Spleen (tissue), 11 donors: Measurements from ENCODE around the gene UNC119. TPM values are rescaled to one million over a fixed set of nuclear protein-coding genes. Genes with fewer than 3 reads are reported as not detected.

Experiments
- DNase-seq: peaks from one replicate; pipeline ENCODE4 v3.0.0-alpha.2; 2020
- H3K27ac ChIP-seq, 8 donors: fragments of 200-600 bp; sonication (generic) in 7 of 8; 1 replicate in 4 of 8; 2 replicates in 4 of 8; pipeline versions ENCODE4 v1.5.0 to v1.8.0; 2016 to 2021; ENCODE audit warnings: inconsistent platforms in 4 of 8, mild to moderate bottlenecking in 4 of 8, moderate library complexity in 1 of 8
- H3K27me3 ChIP-seq, 7 donors: fragments of 200-600 bp; sonication (generic) in 6 of 7; replicated peaks in 1 of 7; 1 replicate in 4 of 7; 2 replicates in 3 of 7; pipeline versions ENCODE4 v1.5.0 to v1.8.0; 2016 to 2021; ENCODE audit warnings: inconsistent platforms in 3 of 7, mild to moderate bottlenecking in 1 of 7
- H3K36me3 ChIP-seq, 6 donors: fragments of 200-600 bp; sonication (generic) in 5 of 6; 1 replicate in 4 of 6; 2 replicates in 2 of 6; pipeline versions ENCODE4 v1.5.0 to v1.8.0; 2016 to 2021; ENCODE audit warnings: inconsistent platforms in 2 of 6
- H3K4me1 ChIP-seq, 6 donors: fragments of 200-600 bp; sonication (generic) in 5 of 6; 1 replicate in 3 of 6; 2 replicates in 3 of 6; pipeline versions ENCODE4 v1.5.0 to v1.8.0; 2016 to 2021; ENCODE audit warnings: inconsistent platforms in 3 of 6
- H3K4me3 ChIP-seq, 8 donors: fragments of 200-600 bp; sonication (generic) in 7 of 8; 1 replicate in 4 of 8; 2 replicates in 4 of 8; pipeline versions ENCODE4 v1.5.0 to v1.8.0; 2016 to 2021; ENCODE audit warnings: inconsistent platforms in 4 of 8, mild to moderate bottlenecking in 4 of 8, moderate library complexity in 2 of 8
- H3K9me3 ChIP-seq, 8 donors: fragments of 200-600 bp; sonication (generic) in 7 of 8; 1 replicate in 4 of 8; 2 replicates in 4 of 8; pipeline versions ENCODE4 v1.5.0 to v1.8.0; 2016 to 2021; ENCODE audit warnings: inconsistent platforms in 4 of 8
- CTCF ChIP-seq, 11 experiments: fragments of 200-600 bp in 7 of 11; fragments of 450-650 bp in 4 of 11; sonication (generic) in 4 of 11; IDR thresholded peaks in 8 of 11; conservative IDR thresholded peaks in 3 of 11; 1 replicate in 7 of 11; 2 replicates in 4 of 11; pipeline versions ENCODE4 v1.4.0 to v1.8.0; 2016 to 2021; ENCODE audit warnings: antibody characterized with exemption in 11 of 11, inconsistent platforms in 4 of 11, mild to moderate bottlenecking in 1 of 11
- POLR2A ChIP-seq, 3 donors: fragments of 450-650 bp; IDR thresholded peaks; one replicate each; pipeline ENCODE4 v1.5.1; 2017; ENCODE audit warnings: antibody characterized with exemption in 3 of 3, mild to moderate bottlenecking in 1 of 3
- POLR2AphosphoS5 ChIP-seq, 3 donors: sonication (generic); formaldehyde crosslinking; IDR thresholded peaks; one replicate each; pipeline ENCODE4 v1.5.1; 2017; ENCODE audit warnings: antibody characterized with exemption in 3 of 3
- WGBS, 5 donors: extraction: QIAGEN DNeasy Blood & Tissue Kit in 3 of 5; methylation state at CpG; one replicate each; pipeline versions ENCODE4 v1.1.5 to v1.1.7; 2013 to 2018; 5-methylcytosine and 5-hydroxymethylcytosine counted together
- intact Hi-C: fragments of 100-400 bp; cut with DNase I; formaldehyde crosslinking; loops from one replicate; pipeline ENCODE4 v1.15.0; 2023; ENCODE audit warnings: low total_unique reads
- polyA plus RNA-seq, 3 donors: library from polyadenylated mRNA; stranded (reverse); fragments of 200-250 nt; gene quantifications; one replicate each; pipeline ENCODE4 v1.2.1, GENCODE V29; 2013
- total RNA-seq, 7 donors: library from RNA; depleted of rRNA in 3 of 7; stranded (reverse); fragments of >200 nt in 3 of 7; fragmentation: NEBNext Ultra II Directional in 4 of 7; extraction: Animal tissue kit (Norgen Biotek cat#: 25700) in 4 of 7; gene quantifications; one replicate each; pipeline versions ENCODE4 v1.1.0 to v1.2.1, GENCODE V29; 2016 to 2021
- donor health status: healthy with polysubstance abuse.
- donor health status: DM: no; HTN: no; CAD: no; lungs with moderate emphysema.
- donor health status: DM: no; HTN: no; CAD: no.
- donor health status: Bipolar disorder and iron deficiency.
- donor health status: healthy.
- donor health status: DM: no; HTN: no; CAD: no.
- donor health status: DM: yes; HTN: yes; CAD: no.

UNC119 gene
- total and polyA plus RNA-seq, 10 donors = 41.5 to 76.0 (median 62.4) TPM

GRCh38 chr17:28545141-28545503 lies 7.3 kb downstream of the UNC119 start:
- Histone ChIP-seq H3K4me3 (no peak overlapping the region), H3K4me1 (peaks cover 21 to 37% (median 33%) of the 10 kb centered on the region in 6 donors), H3K27me3 (no peaks in the 10 kb centered on the region), H3K9me3 (no peaks in the 10 kb centered on the region), H3K36me3 (peaks cover 0 to 20% (median 14%) of the 10 kb centered on the region in 6 donors), H3K27ac (no peak overlapping the region)
- intact Hi-C loops = loop anchor here (5.0 kb wide), 1 partner anchor 67 kb away; the partner anchor contains the start of gene RSKR
- WGBS, 5 donors = 81 to 90% (median 86%) methylated on average over 2 of the region's 2 CpGs
- no peak for TF ChIP-seq POLR2AphosphoS5 (IDR thresholded peaks at IDR 0.05)
- no peak for TF ChIP-seq CTCF (IDR thresholded peaks at IDR 0.05 in 8 of 11, conservative IDR thresholded peaks at IDR 0.05 in 3 of 11)
- no peak for TF ChIP-seq POLR2A (IDR thresholded peaks at IDR 0.05)
- peak; percentile 17 for DNase-seq

- no peaks in the 10 kb centered on the region for H3K27me3 ChIP-seq
- no peaks in the 10 kb centered on the region for H3K9me3 ChIP-seq
- peak; percentile 12 for DNase-seq
- intact Hi-C loops = loop anchor here (5.0 kb wide), 2 partner anchors 52 to 68 kb away; partner anchors contain the start of gene RSKR
- H3K36me3 ChIP-seq = peaks cover 0 to 20% (median 14%) of the 10 kb centered on the region in 6 donors
- no peak overlapping the region for H3K4me3 ChIP-seq
- peaks cover 15 to 31% (median 27%) of the 10 kb centered on the region in 6 donors for H3K4me1 ChIP-seq
- no peak overlapping the region for H3K27ac ChIP-seq
- TF ChIP-seq CTCF (IDR thresholded peaks at IDR 0.05 in 8 of 11, conservative IDR thresholded peaks at IDR 0.05 in 3 of 11) (no peak), POLR2A (IDR thresholded peaks at IDR 0.05) (no peak), POLR2AphosphoS5 (IDR thresholded peaks at IDR 0.05) (no peak)
- whole genome bisulfite sequencing, 5 donors = 84 to 92% (median 87%) methylated on average over 4 of the region's 4 CpGs
These were observed 7.9 kb downstream of the UNC119 start for GRCh38 chr17:28544402-28545140.

- intact Hi-C loops = loop anchor here (5.0 kb wide), 1 partner anchor 49 kb away; no protein-coding TSS in a partner anchor
- Histone ChIP-seq H3K4me3 (no peak overlapping the region), H3K4me1 (no peaks in the 10 kb centered on the region), H3K27me3 (no peaks in the 10 kb centered on the region), H3K9me3 (no peaks in the 10 kb centered on the region), H3K36me3 (peaks cover 0 to 9% (median 3%) of the 10 kb centered on the region in 6 donors), H3K27ac (no peak overlapping the region)
- TF ChIP-seq POLR2AphosphoS5 (IDR thresholded peaks at IDR 0.05) = no peak
- TF ChIP-seq POLR2A (IDR thresholded peaks at IDR 0.05) = no peak
- TF ChIP-seq CTCF (IDR thresholded peaks at IDR 0.05 in 8 of 11, conservative IDR thresholded peaks at IDR 0.05 in 3 of 11) = no peak
- WGBS, 5 donors = 90 to 95% (median 92%) methylated on average over 4 of the region's 4 CpGs
- DNase-seq = no peak
These were observed 11.0 kb downstream of the UNC119 start for GRCh38 chr17:28541439-28541838.

- H3K27ac ChIP-seq = no peak overlapping the region
- no peak for DNase-seq
- TF ChIP-seq POLR2AphosphoS5 (IDR thresholded peaks at IDR 0.05) (no peak), POLR2A (IDR thresholded peaks at IDR 0.05) (no peak), CTCF (IDR thresholded peaks at IDR 0.05 in 8 of 11, conservative IDR thresholded peaks at IDR 0.05 in 3 of 11) (no peak)
- intact Hi-C loops = loop anchor here (5.0 kb wide), 1 partner anchor 48 kb away; no protein-coding TSS in a partner anchor
- WGBS, 5 donors = 80 to 90% (median 87%) methylated on average over 3 to 4 of the region's 4 CpGs
- no peak overlapping the region for H3K4me3 ChIP-seq
- H3K27me3 ChIP-seq = no peaks in the 10 kb centered on the region
- no peaks in the 10 kb centered on the region for H3K9me3 ChIP-seq
- no peaks in the 10 kb centered on the region for H3K36me3 ChIP-seq
- H3K4me1 ChIP-seq = no peaks in the 10 kb centered on the region
These were observed 12.2 kb downstream of the UNC119 start for GRCh38 chr17:28540231-28540630.
